AG09309 (cell line): ENCODE results near the gene SCAF8.
"Not testable (repeated sequence)": the region's sequence is repeated elsewhere in the genome, so short reads cannot be mapped to it uniquely, and the experiment has no call there.

Experiments used
- DNase-seq: peaks from one replicate; pipeline ENCODE4 v3.0.0-alpha.2; 2010; ENCODE audit warnings: low read depth
- H3K4me3 ChIP-seq: 2 replicates; pipeline ENCODE4 v1.5.1; 2011; ENCODE audit warnings: mild to moderate bottlenecking, low read depth, low read length, moderate library complexity; ENCODE audit not compliant: control insufficient read depth
- TF ChIP-seq, protein P1 (sequence below): IDR thresholded peaks from 2 replicates; pipeline ENCODE4 v1.5.1; 2011; ENCODE audit warnings: mild to moderate bottlenecking, low read depth, low read length, inconsistent platforms; ENCODE audit not compliant: insufficient read depth, control insufficient read depth; ENCODE audit errors: missing control alignments

The SCAF8 gene

DNA sequence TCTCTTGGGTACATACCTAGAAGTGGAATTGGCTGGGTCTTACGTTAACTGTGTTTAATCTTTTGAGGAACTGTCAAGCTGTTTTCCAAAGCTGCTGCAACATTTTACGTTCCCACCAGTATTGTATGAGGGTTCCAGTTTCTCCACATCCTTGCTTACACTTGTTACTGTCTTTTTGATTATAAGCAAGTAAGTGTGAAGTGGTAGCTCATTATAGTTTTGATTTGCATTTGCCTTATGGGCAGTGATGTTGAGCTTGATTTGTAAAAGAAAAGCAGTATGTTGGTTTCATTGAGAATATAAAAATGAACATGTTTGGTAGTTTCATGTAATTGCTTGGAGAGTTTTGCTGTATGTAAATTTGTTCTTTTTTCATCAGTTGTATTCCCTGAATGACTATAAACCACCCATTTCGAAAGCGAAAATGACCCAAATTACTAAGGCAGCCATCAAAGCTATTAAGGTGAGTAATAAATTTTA is 40.4 kb downstream of the SCAF8 start:
- no peak for DNase-seq
- no peak overlapping the region for H3K4me3 ChIP-seq
- TF ChIP-seq, protein P1, sequence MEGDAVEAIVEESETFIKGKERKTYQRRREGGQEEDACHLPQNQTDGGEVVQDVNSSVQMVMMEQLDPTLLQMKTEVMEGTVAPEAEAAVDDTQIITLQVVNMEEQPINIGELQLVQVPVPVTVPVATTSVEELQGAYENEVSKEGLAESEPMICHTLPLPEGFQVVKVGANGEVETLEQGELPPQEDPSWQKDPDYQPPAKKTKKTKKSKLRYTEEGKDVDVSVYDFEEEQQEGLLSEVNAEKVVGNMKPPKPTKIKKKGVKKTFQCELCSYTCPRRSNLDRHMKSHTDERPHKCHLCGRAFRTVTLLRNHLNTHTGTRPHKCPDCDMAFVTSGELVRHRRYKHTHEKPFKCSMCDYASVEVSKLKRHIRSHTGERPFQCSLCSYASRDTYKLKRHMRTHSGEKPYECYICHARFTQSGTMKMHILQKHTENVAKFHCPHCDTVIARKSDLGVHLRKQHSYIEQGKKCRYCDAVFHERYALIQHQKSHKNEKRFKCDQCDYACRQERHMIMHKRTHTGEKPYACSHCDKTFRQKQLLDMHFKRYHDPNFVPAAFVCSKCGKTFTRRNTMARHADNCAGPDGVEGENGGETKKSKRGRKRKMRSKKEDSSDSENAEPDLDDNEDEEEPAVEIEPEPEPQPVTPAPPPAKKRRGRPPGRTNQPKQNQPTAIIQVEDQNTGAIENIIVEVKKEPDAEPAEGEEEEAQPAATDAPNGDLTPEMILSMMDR, result no peak

DNA sequence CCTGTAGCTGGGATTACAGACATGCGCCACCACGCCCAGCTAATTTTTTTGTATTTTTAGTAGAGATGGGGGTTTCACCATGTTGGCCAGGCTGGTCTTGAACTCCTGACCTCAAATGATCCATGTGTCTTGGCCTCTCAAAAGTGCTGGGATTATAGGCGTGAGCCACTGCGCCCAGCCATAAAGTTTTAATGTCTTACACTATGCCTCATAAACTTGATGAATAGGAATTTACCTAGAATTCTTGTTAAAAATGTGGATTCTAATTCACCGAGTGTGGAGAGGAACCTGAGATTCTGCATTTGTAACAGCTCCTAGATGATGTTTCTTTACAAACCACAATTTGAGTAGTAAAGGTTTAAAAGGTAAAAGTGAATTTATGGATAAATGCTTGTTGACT is 45.9 kb downstream of the SCAF8 start:
- H3K4me3 ChIP-seq, DNase-seq: not testable (repeated sequence)

DNA sequence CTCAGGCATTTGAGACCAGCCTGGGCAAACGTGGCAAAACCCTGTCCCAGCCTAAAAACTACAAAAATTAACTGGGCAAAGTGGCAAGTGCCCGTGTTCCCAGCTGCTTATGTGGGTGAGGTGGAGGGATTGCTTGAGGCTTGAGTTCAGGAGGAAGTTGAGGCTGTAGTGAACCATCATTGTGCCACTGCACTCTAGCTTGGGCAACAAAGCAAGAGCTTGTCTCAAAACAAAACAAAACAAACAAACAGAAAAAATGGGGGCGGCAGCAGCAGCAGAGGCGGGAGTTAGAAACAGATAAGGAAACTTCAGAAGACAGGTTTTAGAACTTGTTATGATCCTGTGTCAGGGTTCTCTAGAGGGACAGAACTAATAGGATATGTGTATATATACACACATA is 49.0 kb downstream of the SCAF8 start:
- no peak for DNase-seq
- TF ChIP-seq, protein P1, result no peak
- no peak overlapping the region for H3K4me3 ChIP-seq

DNA sequence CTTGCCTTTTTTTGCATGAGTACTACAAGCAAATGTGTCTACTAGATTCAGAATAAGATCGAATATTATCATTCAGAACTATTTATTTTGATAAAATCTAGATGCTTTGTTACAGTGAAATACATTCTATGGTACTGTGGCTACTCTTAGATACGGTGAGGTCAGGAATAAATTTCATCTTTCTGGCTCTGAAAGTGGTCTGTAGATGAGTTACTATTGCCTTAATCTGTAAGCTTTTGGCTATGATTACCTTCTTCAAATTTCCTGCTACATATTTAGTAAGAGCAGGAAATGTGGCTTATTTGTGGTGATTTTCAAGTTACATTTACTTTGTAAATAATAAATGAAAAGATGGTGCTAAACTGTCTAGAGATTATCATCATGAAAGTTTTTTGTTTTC is 50.0 kb downstream of the SCAF8 start:
- H3K4me3 ChIP-seq, result no peak overlapping the region
- TF ChIP-seq, protein P1, result no peak
- no peak for DNase-seq

DNA sequence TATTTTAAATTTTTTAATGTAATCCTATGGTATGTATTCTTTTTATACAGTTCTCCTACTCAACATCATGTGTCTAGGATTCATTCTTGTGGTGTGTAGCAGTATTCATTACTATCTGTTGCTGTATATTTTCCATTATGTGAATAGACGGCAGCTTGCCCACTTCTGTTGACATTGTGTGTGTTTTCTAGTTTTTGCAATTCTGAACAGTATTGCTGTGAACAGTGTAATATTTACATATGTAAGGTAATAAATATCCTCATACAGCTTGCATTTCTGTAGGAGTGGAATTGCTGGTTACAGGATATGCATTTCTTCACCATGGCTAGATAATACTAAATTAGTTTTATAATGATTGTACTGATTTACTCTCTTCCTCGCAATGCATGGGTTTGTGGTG is 51.9 kb downstream of the SCAF8 start:
- TF ChIP-seq, protein P1, result no peak
- no peak overlapping the region for H3K4me3 ChIP-seq
- no peak for DNase-seq

DNA sequence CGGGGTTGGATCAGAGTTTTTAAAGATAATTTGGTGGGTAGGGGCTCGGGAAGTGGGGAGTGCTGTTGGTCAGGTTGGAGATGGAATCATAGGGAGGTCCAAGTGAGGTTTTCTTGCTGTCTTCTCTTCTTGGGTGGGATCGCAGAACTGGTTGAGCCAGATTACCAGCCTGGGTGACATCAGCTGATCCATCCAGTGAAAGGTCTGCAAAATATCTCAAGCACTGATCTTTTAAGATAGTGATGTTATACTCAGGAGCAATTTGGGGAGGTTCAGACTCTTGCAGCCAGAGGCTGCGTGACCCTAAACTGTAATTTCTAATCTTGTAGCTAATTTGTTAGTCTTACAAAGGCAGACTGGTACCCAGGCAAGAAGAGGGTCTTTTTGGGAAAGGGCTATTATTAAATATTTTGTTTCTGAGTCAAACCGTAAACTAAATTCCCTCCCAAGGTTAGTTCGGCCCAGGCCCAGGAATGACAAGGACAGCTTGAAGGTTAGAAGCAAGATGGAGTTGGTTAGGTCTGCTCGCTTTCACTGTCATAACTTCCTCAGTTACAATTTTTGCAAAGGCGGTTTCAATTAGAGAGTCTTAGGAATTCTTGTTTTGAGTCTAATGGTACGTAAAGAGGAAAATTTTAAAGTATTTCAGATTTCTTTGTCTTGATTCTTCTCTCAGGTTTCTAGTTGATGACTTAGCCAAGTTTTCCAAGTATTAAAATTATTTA is 53.1 kb downstream of the SCAF8 start:
- no peak for DNase-seq
- H3K4me3 ChIP-seq, result no peak overlapping the region
- TF ChIP-seq, protein P1, result no peak

DNA sequence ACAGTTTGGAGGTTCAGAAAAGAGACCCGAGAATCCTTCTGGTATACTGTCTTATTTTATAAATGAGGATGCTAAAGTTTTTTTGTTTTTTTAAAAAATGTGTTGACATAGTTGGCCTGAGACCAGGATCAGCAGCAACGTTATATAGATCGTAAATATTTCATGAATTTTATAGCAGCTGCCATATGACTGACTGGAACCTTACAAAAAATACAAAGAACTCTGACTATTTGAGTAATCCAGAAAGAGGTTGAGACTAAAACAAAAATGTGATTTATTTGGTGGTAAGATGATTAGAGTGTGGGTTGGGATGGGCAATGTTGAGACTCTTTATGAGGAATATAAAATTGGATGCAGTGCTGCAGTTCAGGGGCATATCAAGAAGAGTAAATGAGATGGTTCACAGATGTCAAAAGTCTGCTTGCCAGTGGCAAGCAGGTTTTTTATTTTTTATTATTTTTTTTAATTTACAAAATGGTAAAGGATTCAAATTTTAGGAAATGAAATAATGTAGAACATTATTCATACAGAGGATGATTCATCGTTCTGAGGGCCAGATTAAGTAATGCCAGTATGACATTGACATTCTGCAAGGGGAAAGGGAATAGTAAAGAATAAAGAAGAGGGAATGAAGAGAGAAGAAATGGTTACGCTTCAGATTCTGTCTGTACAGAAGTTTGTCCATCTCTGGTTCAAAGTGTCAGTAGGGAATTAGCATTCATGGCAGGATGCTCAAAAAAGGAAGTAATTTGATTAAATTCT is 58.5 kb downstream of the SCAF8 start:
- DNase-seq, result peak; percentile 10
- no peak overlapping the region for H3K4me3 ChIP-seq
- TF ChIP-seq, protein P1, result no peak
